Inflammatory macrophage treated with lipopolysaccharide for 4 hours (primary cell): ENCODE data around the gene DGCR6.
"Not testable (repeated sequence)": the region's sequence is repeated elsewhere in the genome, so short reads cannot be mapped to it uniquely, and the experiment has no call there.

Experiments used
- DNase-seq: peaks from one replicate; pipeline ENCODE4 v3.0.0-alpha.2; 2020

Gene DGCR6

DNA sequence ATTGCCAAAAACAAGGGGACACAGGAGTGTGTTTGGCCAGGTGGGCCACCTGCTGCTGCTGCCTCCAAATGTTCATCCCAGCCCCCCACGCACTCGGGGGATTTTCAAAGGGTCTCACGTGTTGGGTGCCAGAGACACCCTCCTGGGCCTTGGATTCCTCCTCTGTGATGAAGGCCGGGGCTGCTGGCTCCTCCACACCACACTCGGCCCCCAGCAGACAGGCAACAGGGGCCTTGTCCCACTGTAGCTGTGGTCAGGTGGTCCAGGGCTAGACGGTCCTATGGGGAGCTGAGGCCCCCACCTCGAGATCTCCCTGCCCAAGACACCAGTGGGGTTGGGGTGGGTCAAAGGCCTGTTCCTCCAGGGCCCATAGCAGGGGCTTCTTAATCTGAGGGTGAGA lies 55.1 kb downstream of the DGCR6 start:
- DNase-seq: not testable (repeated sequence)
